Measurements from ENCODE around the gene ARHGAP30. TPM values are rescaled to one million over a fixed set of nuclear protein-coding genes. Genes with fewer than 3 reads are reported as not detected.

Gene ARHGAP30
- total and polyA plus RNA-seq, 4 donors: 10.5 to 66.3 (median 33.8) TPM

DNA sequence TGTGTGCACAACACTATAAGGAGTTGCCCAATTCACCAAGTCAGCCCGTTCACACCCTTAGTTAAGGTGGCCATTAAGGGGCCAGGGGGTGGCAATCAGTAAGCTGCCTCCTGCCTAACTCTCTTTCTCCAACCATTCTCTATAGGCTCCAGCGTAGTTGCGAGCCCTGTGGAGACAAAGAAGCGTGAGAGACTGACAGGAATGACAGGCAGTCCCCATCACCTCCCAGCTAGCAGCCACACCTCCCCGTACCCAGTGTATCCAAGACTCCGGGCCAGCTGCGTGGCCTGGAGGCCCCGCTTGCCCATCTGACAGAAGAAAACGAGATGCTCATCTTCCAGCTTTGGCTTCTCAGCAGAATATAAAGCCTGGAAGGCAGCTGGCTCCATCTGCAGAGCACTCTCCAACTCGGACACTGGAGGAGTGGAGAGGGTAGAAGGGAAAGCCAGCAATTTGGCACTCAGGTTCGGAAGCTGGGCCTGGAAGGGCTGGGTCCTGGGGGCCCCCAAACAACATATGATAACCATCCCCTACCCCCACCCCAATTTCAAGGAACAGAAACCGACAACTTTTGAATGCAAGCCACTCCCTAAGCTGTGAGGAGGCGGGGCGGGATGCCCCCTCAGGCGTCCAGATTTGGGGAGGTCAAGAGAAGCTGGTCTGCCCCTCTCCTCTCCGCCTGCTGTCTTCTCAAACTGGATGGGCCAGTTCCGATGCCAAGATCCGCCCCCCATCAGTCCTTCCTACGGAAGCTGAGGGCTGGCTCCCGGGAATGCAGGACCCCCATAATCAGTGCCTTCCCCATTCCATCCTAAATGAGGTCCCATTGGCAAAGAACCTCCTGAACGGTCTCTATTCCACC lies 31.8 kb downstream of the ARHGAP30 start:
- Histone ChIP-seq H3K27ac (ENCODE audit: low read depth in 1 of 2, low read length in 1 of 2) (peak overlapping the region in 1 of 2 donors; percentile 89), H3K36me3 (ENCODE audit: control insufficient read depth in 4 of 4, insufficient read depth in 4 of 4, low read length in 4 of 4) (peaks cover 26 to 40% (median 32%) of the 10 kb centered on the region in 4 donors), H3K4me1 (ENCODE audit: control insufficient read depth in 5 of 5, insufficient read depth in 5 of 5, low read length in 5 of 5) (peaks cover 0 to 8% (median 0%) of the 10 kb centered on the region in 5 donors), H3K9me3 (ENCODE audit: control insufficient read depth in 4 of 4, insufficient read depth in 3 of 4, low read length in 3 of 4) (peaks cover 0 to 10% (median 0%) of the 10 kb centered on the region in 4 donors), H3K4me3 (peak overlapping the region; percentile 61), H3K9ac (ENCODE audit: insufficient read depth in 1 of 2, low read length in 2 of 2) (peak overlapping the region in 1 of 2 donors; percentile 37), H3K27me3 (ENCODE audit: control insufficient read depth in 3 of 3, insufficient read depth in 3 of 3, low read length in 2 of 3) (no peaks in the 10 kb centered on the region)
- no peak for TF ChIP-seq CTCF (IDR thresholded peaks at IDR 0.05; ENCODE audit: control extremely low read depth, extremely low read depth)
- 60 to 64% methylated on average over 21 of the region's 21 CpGs for WGBS, 2 donors
- DNase-seq: peak in 2 of 3 donors; percentile 31 to 39
- peak; percentile 34 for ATAC-seq (ENCODE audit: insufficient read depth, low FRiP score)

DNA sequence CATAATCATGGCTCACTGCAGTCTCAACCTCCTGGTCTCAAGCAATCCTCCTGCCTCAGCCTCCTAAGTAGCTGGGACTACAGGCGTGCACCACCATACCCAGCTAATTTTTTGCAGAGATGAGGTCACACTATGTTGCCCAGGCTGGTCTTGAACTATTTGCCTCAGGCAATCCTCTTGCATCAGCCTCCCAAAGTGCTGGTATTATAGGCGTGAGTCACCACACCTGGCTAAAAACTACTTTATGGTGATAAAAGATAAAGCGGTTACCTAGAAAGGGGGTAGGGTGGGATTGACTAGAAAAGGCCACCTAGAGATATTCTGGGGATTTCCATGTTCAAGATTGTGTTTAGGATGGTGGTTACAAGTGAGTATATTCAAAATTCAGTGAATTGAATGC lies 35.9 kb downstream of the ARHGAP30 start:
- TF ChIP-seq CTCF (IDR thresholded peaks at IDR 0.05; ENCODE audit: control extremely low read depth, extremely low read depth): no peak
- Histone ChIP-seq H3K27ac (ENCODE audit: low read depth in 1 of 2, low read length in 1 of 2) (no peak overlapping the region), H3K36me3 (ENCODE audit: control insufficient read depth in 4 of 4, insufficient read depth in 4 of 4, low read length in 4 of 4) (peaks cover 0 to 3% (median under 1%) of the 10 kb centered on the region in 4 donors), H3K27me3 (ENCODE audit: control insufficient read depth in 3 of 3, insufficient read depth in 3 of 3, low read length in 2 of 3) (no peaks in the 10 kb centered on the region), H3K4me1 (ENCODE audit: control insufficient read depth in 5 of 5, insufficient read depth in 5 of 5, low read length in 5 of 5) (peaks cover 0 to 10% (median 0%) of the 10 kb centered on the region in 5 donors), H3K4me3 (no peak overlapping the region), H3K9ac (ENCODE audit: insufficient read depth in 1 of 2, low read length in 2 of 2) (no peak overlapping the region), H3K9me3 (ENCODE audit: control insufficient read depth in 4 of 4, insufficient read depth in 3 of 4, low read length in 3 of 4) (peaks cover 0 to 3% (median 0%) of the 10 kb centered on the region in 4 donors)
- ATAC-seq (ENCODE audit: insufficient read depth, low FRiP score) (no peak), DNase-seq (no peak)
- WGBS, 2 donors: 97% methylated on average over 3 of the region's 3 CpGs

- peaks cover 0 to 3% (median 0%) of the 10 kb centered on the region in 5 donors for H3K4me1 ChIP-seq (ENCODE audit: control insufficient read depth in 5 of 5, insufficient read depth in 5 of 5, low read length in 5 of 5)
- H3K27me3 ChIP-seq (ENCODE audit: control insufficient read depth in 3 of 3, insufficient read depth in 3 of 3, low read length in 2 of 3): no peaks in the 10 kb centered on the region
- no peak overlapping the region for H3K4me3 ChIP-seq
- no peak for ATAC-seq (ENCODE audit: insufficient read depth, low FRiP score)
- no peak overlapping the region for H3K27ac ChIP-seq (ENCODE audit: low read depth in 1 of 2, low read length in 1 of 2)
- no peak overlapping the region for H3K9ac ChIP-seq (ENCODE audit: insufficient read depth in 1 of 2, low read length in 2 of 2)
- H3K36me3 ChIP-seq (ENCODE audit: control insufficient read depth in 4 of 4, insufficient read depth in 4 of 4, low read length in 4 of 4): no peaks in the 10 kb centered on the region
- no peaks in the 10 kb centered on the region for H3K9me3 ChIP-seq (ENCODE audit: control insufficient read depth in 4 of 4, insufficient read depth in 3 of 4, low read length in 3 of 4)
- 54 to 57% methylated on average over 1 of the region's 1 CpG for WGBS, 2 donors
- TF ChIP-seq CTCF (IDR thresholded peaks at IDR 0.05; ENCODE audit: control extremely low read depth, extremely low read depth): no peak
- no peak for DNase-seq
Measured at GRCh38 chr1:161032409-161032808, 37.3 kb downstream of the ARHGAP30 start.
